Cerebellar nuclear complex (tissue), 1 donor: ENCODE data around the gene MRC2.
A peak's percentile ranks its signal among the peaks of the same experiment; 100 is the strongest.
"Not testable (repeated sequence)": the region's sequence is repeated elsewhere in the genome, so short reads cannot be mapped to it uniquely, and the experiment has no call there.

Source experiments
- DNase-seq, 2 experiments: peaks; one replicate each; lab custom pipeline; 2025; lab: John Stamatoyannopoulos, UW

Gene MRC2

GRCh38 chr17:62681061-62681938 lies 53.8 kb downstream of the MRC2 start:
- DNase-seq: no peak

- no peak for DNase-seq
Observed at GRCh38 chr17:62681939-62682381, 54.5 kb downstream of the MRC2 start.

- DNase-seq: no peak
Observed at GRCh38 chr17:62684179-62684578, 56.7 kb downstream of the MRC2 start.

- DNase-seq: no peak
Observed at GRCh38 chr17:62687997-62688396, 60.5 kb downstream of the MRC2 start.

- DNase-seq: no peak
Observed at GRCh38 chr17:62688398-62689160, 61.1 kb downstream of the MRC2 start.

GRCh38 chr17:62689441-62690167 lies 62.1 kb downstream of the MRC2 start:
- DNase-seq: no peak

GRCh38 chr17:62690168-62690897 lies 62.9 kb downstream of the MRC2 start:
- no peak for DNase-seq

GRCh38 chr17:62691589-62691915 lies 64.1 kb downstream of the MRC2 start:
- DNase-seq: not testable (repeated sequence)

GRCh38 chr17:62692159-62692651 lies 64.7 kb downstream of the MRC2 start:
- DNase-seq: no peak

GRCh38 chr17:62692721-62693431 lies 65.4 kb downstream of the MRC2 start:
- DNase-seq: no peak

- DNase-seq: no peak
Observed at GRCh38 chr17:62693616-62694409, 66.3 kb downstream of the MRC2 start.

- not testable (repeated sequence) for DNase-seq
Observed at GRCh38 chr17:62695093-62695738, 67.7 kb downstream of the MRC2 start.

GRCh38 chr17:62696256-62696655 lies 68.8 kb downstream of the MRC2 start:
- no peak for DNase-seq

GRCh38 chr17:62696726-62697490 lies 69.4 kb downstream of the MRC2 start:
- peak; percentile 56 to 85 for DNase-seq

- not testable (repeated sequence) for DNase-seq
Observed at GRCh38 chr17:62698459-62698858, 71.0 kb downstream of the MRC2 start.

GRCh38 chr17:62700964-62701705 lies 73.7 kb downstream of the MRC2 start:
- DNase-seq: no peak

GRCh38 chr17:62701706-62702085 lies 74.2 kb downstream of the MRC2 start:
- no peak for DNase-seq

- DNase-seq: no peak
Observed at GRCh38 chr17:62702746-62703260, 75.3 kb downstream of the MRC2 start.
